Epithelial cell of proximal tubule (primary cell): Measurements from ENCODE around the gene HAP1. TPM values are rescaled to one million over a fixed set of nuclear protein-coding genes. Genes with fewer than 3 reads are reported as not detected.

ENCODE experiments used
- DNase-seq: peaks from one replicate; pipeline ENCODE4 v3.0.0-alpha.2; 2011; ENCODE audit warnings: low read depth
- H3K4me3 ChIP-seq: 2 replicates; pipeline ENCODE4 v1.5.1; 2011; ENCODE audit warnings: low read depth, mild to moderate bottlenecking, low read length
- total RNA-seq: library from RNA; depleted of rRNA; stranded (reverse); fragments of >200 nt; gene quantifications from 2 replicates; pipeline ENCODE4 v1.2.3, GENCODE V29; 2015
- TF ChIP-seq, protein P1 (sequence below): conservative IDR thresholded peaks from 2 replicates; pipeline ENCODE4 v1.5.1; 2012; ENCODE audit warnings: low read depth, mild to moderate bottlenecking, low read length

Gene HAP1
- total RNA-seq, 1 donor from 2014 or later, result 0.06 TPM

DNA sequence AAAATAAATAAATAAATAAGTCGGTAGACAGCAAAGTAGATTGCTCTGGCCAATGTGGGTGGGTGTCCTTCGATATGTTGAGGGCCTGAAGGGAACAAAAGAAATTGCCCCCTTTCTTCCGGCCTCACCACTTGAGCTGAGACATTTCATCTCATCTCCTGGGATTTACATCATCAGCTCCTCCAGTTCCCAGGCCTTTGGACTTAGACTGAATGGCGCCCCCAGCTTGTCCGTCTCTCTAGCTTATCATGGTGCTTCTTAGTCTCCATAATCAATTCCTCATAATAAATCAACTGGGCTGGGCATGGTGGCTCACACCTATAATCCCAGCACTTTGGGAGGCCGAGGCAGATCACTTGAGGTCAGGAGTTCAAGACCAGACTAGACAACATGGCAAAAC, 13.8 kb upstream of the HAP1 start:
- no peak overlapping the region for H3K4me3 ChIP-seq
- no peak for DNase-seq
- TF ChIP-seq, protein P1, sequence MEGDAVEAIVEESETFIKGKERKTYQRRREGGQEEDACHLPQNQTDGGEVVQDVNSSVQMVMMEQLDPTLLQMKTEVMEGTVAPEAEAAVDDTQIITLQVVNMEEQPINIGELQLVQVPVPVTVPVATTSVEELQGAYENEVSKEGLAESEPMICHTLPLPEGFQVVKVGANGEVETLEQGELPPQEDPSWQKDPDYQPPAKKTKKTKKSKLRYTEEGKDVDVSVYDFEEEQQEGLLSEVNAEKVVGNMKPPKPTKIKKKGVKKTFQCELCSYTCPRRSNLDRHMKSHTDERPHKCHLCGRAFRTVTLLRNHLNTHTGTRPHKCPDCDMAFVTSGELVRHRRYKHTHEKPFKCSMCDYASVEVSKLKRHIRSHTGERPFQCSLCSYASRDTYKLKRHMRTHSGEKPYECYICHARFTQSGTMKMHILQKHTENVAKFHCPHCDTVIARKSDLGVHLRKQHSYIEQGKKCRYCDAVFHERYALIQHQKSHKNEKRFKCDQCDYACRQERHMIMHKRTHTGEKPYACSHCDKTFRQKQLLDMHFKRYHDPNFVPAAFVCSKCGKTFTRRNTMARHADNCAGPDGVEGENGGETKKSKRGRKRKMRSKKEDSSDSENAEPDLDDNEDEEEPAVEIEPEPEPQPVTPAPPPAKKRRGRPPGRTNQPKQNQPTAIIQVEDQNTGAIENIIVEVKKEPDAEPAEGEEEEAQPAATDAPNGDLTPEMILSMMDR, result no peak

DNA sequence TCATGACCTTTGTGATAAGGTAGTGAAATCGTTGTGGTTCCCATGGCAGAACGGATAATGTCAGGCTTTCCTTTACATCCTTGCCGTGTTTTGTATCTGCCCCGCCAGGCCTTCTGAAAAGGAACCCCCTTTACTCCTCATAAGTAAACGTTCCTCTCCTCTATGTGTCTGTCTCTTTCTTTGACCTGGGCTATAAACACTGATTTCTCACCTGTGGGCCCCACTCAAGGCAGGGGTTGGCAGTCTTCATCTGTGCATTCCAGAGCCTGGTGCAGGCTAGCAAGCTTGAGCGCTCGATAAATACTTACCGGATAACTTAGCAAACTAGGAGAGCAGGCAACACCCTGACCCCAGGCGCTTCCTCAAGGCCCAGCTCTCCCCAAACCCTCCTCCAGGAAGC, 7.3 kb upstream of the HAP1 start:
- no peak for DNase-seq
- H3K4me3 ChIP-seq, result no peak overlapping the region
- TF ChIP-seq, protein P1, result no peak

DNA sequence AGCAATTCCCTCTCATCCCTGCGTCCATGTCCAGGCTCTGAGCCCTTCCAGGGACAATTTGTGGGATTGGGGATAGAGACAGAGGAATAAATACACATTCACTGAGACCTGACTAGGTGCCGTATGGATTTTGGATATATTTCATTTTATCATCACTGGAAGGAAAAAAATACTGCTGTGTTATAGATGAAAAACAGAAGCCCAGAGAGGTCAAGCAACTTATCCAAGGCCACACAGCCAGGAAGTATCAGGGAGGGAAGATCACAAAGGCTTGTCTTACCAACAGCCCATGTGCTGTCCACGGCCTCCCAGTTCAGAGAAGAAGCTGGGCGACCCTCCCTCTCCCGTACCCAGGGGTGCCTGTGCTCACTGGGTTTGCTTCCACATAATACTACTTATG, 6.1 kb upstream of the HAP1 start:
- no peak for DNase-seq
- TF ChIP-seq, protein P1, result no peak

DNA sequence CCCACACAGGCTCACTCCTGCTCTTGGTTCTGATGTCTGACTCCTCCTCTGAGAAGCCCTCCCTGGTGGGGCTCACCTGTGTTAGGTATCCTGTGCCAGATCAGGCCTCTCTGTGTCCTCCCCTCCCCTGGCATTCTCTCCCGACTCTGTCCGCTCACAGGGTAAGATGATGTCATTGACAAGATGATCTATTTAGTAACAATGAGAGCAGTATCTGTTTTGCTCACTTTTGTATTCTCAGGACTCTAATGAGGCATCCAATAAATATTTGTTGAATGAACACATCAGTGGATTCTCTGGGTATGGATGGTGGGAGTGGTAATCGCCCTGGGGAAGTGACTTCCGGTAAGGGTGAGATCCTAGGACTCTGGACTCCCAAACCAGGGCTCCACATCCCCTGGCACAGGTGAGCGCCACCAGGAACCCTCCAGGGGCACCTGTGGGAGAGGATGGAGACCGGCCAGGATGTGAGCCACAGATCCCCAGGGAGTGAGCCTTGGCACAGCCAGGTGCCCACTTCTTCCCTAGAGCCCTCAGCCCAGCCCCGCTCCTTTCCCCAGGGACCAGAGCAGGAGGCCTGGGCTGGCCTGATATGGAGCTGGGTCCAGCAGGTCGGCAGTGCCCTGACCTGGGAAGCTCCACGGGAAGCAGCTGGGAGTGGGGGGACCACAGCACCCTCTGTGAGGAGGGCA, 5.4 kb upstream of the HAP1 start:
- H3K4me3 ChIP-seq, result no peak overlapping the region
- peak; percentile 48 for DNase-seq
- TF ChIP-seq, protein P1, result no peak

More for the DNA sequence above, 6.1 kb upstream of the HAP1 start:
- no peak overlapping the region for H3K4me3 ChIP-seq

DNA sequence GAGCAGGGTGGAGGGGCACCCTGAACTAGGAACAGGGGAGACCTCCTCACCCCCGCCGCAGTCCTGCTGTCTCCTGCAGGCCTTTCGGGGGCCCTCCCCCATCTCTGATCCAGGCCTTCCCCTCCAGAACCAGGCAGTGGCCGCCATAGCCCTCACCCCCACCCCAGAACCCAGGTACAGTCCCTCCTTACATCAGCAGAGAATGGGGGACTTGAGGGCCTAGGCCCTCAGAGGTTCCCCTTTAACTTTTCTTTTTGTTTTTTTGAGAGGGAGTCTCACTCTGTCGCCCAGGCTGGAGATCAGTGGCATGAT, 4.3 kb upstream of the HAP1 start:
- H3K4me3 ChIP-seq, result no peak overlapping the region
- TF ChIP-seq, protein P1, result no peak
- no peak for DNase-seq

DNA sequence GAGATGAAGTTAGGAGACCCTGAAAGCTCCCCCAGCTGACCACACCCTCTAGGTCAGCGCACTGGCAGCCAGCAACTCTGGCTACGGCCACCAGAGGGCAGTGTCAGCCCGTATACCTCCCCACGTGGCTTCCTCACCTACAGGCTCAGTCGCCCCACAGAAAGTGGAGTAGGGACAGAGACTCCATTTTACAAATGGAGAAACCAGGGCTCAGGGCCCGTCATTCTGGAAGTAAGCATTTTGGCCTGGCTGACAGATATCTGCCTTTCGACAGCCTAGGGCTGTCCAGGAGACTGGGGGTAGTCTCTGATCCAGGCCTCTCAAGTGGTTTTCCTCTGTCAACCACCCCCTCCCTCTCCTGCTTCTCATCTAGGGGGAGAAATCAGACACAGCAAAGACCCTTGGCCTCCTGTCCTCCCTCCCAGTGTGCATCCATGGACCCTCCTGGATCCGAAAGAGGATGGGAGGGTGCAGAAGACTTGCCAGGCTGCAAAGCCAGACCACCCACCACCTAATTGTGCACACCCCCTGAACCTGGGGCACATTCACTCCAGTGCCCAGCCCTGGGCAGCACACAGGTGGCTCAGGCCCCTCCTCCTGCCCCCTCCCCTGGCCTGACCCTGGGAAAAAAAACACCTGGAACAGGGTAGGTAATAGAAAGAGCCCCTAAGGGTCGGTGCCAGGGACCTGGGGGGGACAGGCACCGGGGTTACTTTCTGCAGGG, 3.8 kb upstream of the HAP1 start:
- H3K4me3 ChIP-seq, result no peak overlapping the region
- TF ChIP-seq, protein P1, result peak; percentile 96
- no peak for DNase-seq

DNA sequence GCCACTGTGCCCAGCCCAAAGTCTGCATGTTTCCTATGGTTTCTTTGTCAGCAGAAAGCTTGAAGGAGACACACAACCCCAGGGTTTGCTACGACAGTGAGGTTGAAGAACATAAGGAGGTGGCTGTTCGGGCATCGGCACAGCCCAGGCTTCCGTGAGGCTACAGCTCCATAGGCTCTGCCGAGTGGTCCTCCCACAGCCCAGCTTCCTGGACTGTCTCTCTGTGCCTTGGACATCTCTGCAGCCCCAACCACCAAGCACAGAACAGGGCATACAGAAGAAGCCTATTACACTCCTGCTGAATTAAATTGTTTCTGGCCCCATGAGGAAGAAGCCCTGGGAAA, 3.2 kb upstream of the HAP1 start:
- no peak for DNase-seq
- no peak overlapping the region for H3K4me3 ChIP-seq
- TF ChIP-seq, protein P1, result no peak
